Measurements from ENCODE around the gene RCCD1.
A peak's percentile ranks its signal among the peaks of the same experiment; 100 is the strongest.

RCCD1 gene

GRCh38 chr15:90979582-90979981, 24.9 kb downstream of the RCCD1 start:
- no peak for TF ChIP-seq TCF12 (IDR thresholded peaks at IDR 0.05; ENCODE audit: low read depth)
- no peak for TF ChIP-seq CREB1 (IDR thresholded peaks at IDR 0.05; ENCODE audit: low read depth)
- TF ChIP-seq RAD21 (IDR thresholded peaks at IDR 0.05; ENCODE audit: low read depth) = no peak
- no peak for TF ChIP-seq ZBTB7A (IDR thresholded peaks at IDR 0.05; ENCODE audit: low read depth)
- no peak for TF ChIP-seq EGR1 (IDR thresholded peaks at IDR 0.05)
- no peak for TF ChIP-seq MAX (IDR thresholded peaks at IDR 0.05)
- TF ChIP-seq REST (IDR thresholded peaks at IDR 0.05; ENCODE audit: low read depth) = no peak
- TF ChIP-seq CEBPB (IDR thresholded peaks at IDR 0.05) = no peak
- TF ChIP-seq NFIC (IDR thresholded peaks at IDR 0.05) = no peak
- no peak for TF ChIP-seq EP300 (IDR thresholded peaks at IDR 0.05; ENCODE audit: borderline replicate concordance)
- TF ChIP-seq USF1 (IDR thresholded peaks at IDR 0.05) = no peak
- no peak for TF ChIP-seq TEAD4 (IDR thresholded peaks at IDR 0.05)
- no peak for TF ChIP-seq YY1 (IDR thresholded peaks at IDR 0.05; ENCODE audit: low read depth)
- no peak for TF ChIP-seq FOXM1 (IDR thresholded peaks at IDR 0.05; ENCODE audit: borderline replicate concordance, low read depth)

DNA sequence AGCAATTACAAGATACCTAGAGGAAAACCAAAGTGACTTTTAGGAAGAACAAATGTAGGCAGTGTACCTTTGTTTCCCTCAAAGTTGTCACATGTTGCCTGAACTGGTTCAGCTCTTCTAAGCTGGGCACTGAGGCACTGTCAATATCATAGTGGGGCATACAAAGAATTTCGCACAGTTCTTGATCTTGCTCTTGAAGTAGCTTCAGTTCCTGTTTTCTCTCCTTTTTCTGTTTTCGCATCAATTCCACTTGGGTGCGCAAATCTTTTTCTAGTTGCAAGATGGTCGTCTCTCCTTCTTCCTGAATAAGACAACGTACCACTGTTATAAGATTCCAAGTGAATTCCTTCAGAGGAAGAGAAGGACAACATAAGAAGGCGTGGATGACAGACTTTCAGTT, 27.0 kb downstream of the RCCD1 start:
- TF ChIP-seq TAF1 (IDR thresholded peaks at IDR 0.05; ENCODE audit: low read depth) (no peak), FOXM1 (IDR thresholded peaks at IDR 0.05; ENCODE audit: borderline replicate concordance, low read depth) (no peak), EP300 (IDR thresholded peaks at IDR 0.05; ENCODE audit: borderline replicate concordance) (no peak)

DNA sequence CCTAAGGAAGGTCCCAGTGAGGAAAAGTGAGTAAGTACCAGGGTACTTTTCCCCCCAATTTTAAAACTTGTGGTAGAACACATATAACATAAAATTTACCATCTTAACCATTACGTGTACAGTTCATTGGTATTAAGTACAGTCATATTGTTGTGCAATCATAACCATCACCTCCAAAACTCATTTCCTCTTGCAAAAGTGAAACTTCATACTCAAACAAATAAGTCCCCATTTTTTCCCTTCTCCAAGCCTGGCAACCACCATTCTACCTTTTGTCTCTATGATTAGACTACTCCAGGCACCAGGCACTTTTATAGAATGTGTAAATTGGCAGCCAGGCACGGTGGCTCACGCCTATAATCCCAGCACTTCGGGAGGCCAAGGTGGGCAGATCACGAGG, 27.5 kb downstream of the RCCD1 start:
- TF ChIP-seq EGR1 (IDR thresholded peaks at IDR 0.05) = no peak
- TF ChIP-seq YY1 (IDR thresholded peaks at IDR 0.05; ENCODE audit: low read depth) = no peak
- peak; percentile 33; the same call in 1 of the 2 replicates for TF ChIP-seq CEBPB (IDR thresholded peaks at IDR 0.05)

GRCh38 chr15:90986790-90987507, 32.3 kb downstream of the RCCD1 start:
- no peak for TF ChIP-seq RAD21 (IDR thresholded peaks at IDR 0.05; ENCODE audit: low read depth)
- TF ChIP-seq REST (IDR thresholded peaks at IDR 0.05; ENCODE audit: low read depth) = no peak
- TF ChIP-seq EGR1 (IDR thresholded peaks at IDR 0.05) = no peak
- no peak for TF ChIP-seq TEAD4 (IDR thresholded peaks at IDR 0.05)
- no peak for TF ChIP-seq EP300 (IDR thresholded peaks at IDR 0.05; ENCODE audit: borderline replicate concordance)

DNA sequence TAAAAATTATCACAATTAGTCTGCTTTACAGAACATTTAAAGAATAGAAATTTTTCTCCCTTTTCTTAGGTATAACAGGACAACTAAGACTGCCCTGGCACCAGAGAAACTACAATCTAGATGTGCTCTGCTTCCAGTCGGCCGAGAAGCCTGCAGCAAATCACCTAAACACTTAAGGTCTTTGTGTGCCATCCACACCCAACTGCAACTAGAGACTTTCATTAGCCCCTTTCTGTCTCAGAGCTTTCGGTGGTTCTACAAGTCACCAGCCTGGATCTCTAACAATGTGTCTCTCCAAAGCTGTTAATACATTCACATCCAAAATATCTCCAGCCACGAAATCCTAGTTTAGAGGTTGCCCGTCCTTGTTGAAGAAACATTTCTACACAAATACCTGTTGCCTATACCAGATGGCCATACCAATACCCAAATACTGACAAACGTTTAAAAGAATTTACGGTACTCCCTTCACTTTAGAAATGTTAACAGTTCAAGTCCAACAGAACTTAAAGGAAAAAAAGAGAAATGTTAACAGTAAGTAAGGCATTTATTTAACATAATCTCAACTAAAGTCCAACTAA, 33.0 kb downstream of the RCCD1 start:
- TF ChIP-seq MAX (IDR thresholded peaks at IDR 0.05) (no peak), RAD21 (IDR thresholded peaks at IDR 0.05; ENCODE audit: low read depth) (no peak), TCF12 (IDR thresholded peaks at IDR 0.05; ENCODE audit: low read depth) (no peak), USF1 (IDR thresholded peaks at IDR 0.05) (no peak), FOXM1 (IDR thresholded peaks at IDR 0.05; ENCODE audit: borderline replicate concordance, low read depth) (no peak), TAF1 (IDR thresholded peaks at IDR 0.05; ENCODE audit: low read depth) (no peak), YY1 (IDR thresholded peaks at IDR 0.05; ENCODE audit: low read depth) (no peak), REST (IDR thresholded peaks at IDR 0.05; ENCODE audit: low read depth) (no peak), NFIC (IDR thresholded peaks at IDR 0.05) (no peak), TEAD4 (IDR thresholded peaks at IDR 0.05) (no peak), ZBTB7A (IDR thresholded peaks at IDR 0.05; ENCODE audit: low read depth) (no peak), CREB1 (IDR thresholded peaks at IDR 0.05; ENCODE audit: low read depth) (no peak), EGR1 (IDR thresholded peaks at IDR 0.05) (no peak), EP300 (IDR thresholded peaks at IDR 0.05; ENCODE audit: borderline replicate concordance) (no peak), CEBPB (IDR thresholded peaks at IDR 0.05) (no peak)

Measured in Ishikawa (cell line).